Neural cell (in vitro differentiated cells): ENCODE results near the gene ZMAT5. TPM values are rescaled to one million over a fixed set of nuclear protein-coding genes. Genes with fewer than 3 reads are reported as not detected.

Experiments
- H2AFZ ChIP-seq: fragments of 200-600, 300-800 bp; sonication (generic), shearing (Covaris generic); 2 replicates; pipeline ENCODE4 v1.6.0; 2014; ENCODE audit warnings: low read depth, mild to moderate bottlenecking, antibody characterized with exemption, low read length, moderate library complexity
- H3F3A ChIP-seq: fragments of 200-600 bp; shearing (Covaris generic); 2 replicates; pipeline ENCODE4 v1.6.1; 2016; ENCODE audit warnings: mild to moderate bottlenecking, moderate library complexity, mixed read lengths, antibody characterized with exemption, low read length; ENCODE audit not compliant: insufficient read depth, poor library complexity, severe bottlenecking
- H3K27ac ChIP-seq: fragments of 200-600, 300-800 bp; sonication (generic), shearing (Covaris generic); 2 replicates; pipeline ENCODE4 v1.5.1; 2014; ENCODE audit warnings: mild to moderate bottlenecking, low read length, moderate library complexity
- H3K27me3 ChIP-seq: fragments of 300-800, 200-600 bp; sonication (generic), shearing (Covaris generic); 2 replicates; pipeline ENCODE4 v1.6.0; 2014; ENCODE audit warnings: mild to moderate bottlenecking, low read depth, low read length, moderate library complexity; ENCODE audit not compliant: insufficient read depth
- H3K36me3 ChIP-seq: fragments of 300-800, 200-600 bp; sonication (generic), shearing (Covaris generic); 2 replicates; pipeline ENCODE4 v1.5.1; 2014; ENCODE audit warnings: mild to moderate bottlenecking, antibody characterized with exemption, low read length, moderate library complexity; ENCODE audit not compliant: insufficient read depth
- H3K4me2 ChIP-seq: fragments of 300-800, 200-600 bp; sonication (generic), shearing (Covaris generic); 2 replicates; pipeline ENCODE4 v1.6.0; 2014; ENCODE audit warnings: mild to moderate bottlenecking, low read length
- H3K4me3 ChIP-seq: fragments of 300-800, 200-600 bp; sonication (generic), shearing (Covaris generic); 2 replicates; pipeline ENCODE4 v1.5.1; 2014; ENCODE audit warnings: mild to moderate bottlenecking, low read length, moderate library complexity
- H3K79me2 ChIP-seq: fragments of 200-600 bp; shearing (Covaris generic); replicated peaks from 2 replicates; pipeline ENCODE4 v1.6.0; 2014; ENCODE audit warnings: mild to moderate bottlenecking, low read length, moderate library complexity; ENCODE audit not compliant: insufficient read depth
- H3K9ac ChIP-seq: fragments of 300-800, 200-600 bp; sonication (generic), shearing (Covaris generic); 2 replicates; pipeline ENCODE4 v1.6.1; 2016; ENCODE audit warnings: mild to moderate bottlenecking, low read length, mixed read lengths
- H3K9me2 ChIP-seq: fragments of 200-600 bp; shearing (Covaris generic); 2 replicates; pipeline ENCODE4 v1.6.1; 2016; ENCODE audit warnings: mild to moderate bottlenecking, low read length, mixed read lengths; ENCODE audit not compliant: insufficient read depth
- H3K9me3 ChIP-seq: fragments of 200-600, 300-800 bp; sonication (generic), shearing (Covaris generic); 2 replicates; pipeline ENCODE4 v1.6.1; 2016; ENCODE audit warnings: mild to moderate bottlenecking, mixed run types, low read length, moderate library complexity, mixed read lengths
- H4K20me1 ChIP-seq: fragments of 200-600 bp; shearing (Covaris generic); 2 replicates; pipeline ENCODE4 v1.6.1; 2016; ENCODE audit warnings: mild to moderate bottlenecking, mixed run types; ENCODE audit not compliant: insufficient read depth
- CTCF ChIP-seq: fragments of 450-650 bp; IDR thresholded peaks from 2 replicates; pipeline ENCODE4 v1.5.1; 2014; ENCODE audit warnings: antibody characterized with exemption, mild to moderate bottlenecking, moderate library complexity; ENCODE audit not compliant: poor library complexity, severe bottlenecking
- EP300 ChIP-seq: fragments of 450-650 bp; conservative IDR thresholded peaks from 2 replicates; pipeline ENCODE4 v1.6.1; 2014; ENCODE audit warnings: antibody characterized with exemption, mild to moderate bottlenecking, moderate library complexity; ENCODE audit not compliant: poor library complexity, severe bottlenecking
- EZH2 ChIP-seq: fragments of 200-600, 300-800 bp; shearing (Covaris generic), sonication (generic); IDR thresholded peaks from 2 replicates; pipeline ENCODE4 v1.6.1; 2014; ENCODE audit warnings: antibody characterized with exemption, low read length, borderline replicate concordance, mild to moderate bottlenecking; ENCODE audit not compliant: insufficient read depth, poor library complexity, severe bottlenecking
- MXI1 ChIP-seq: fragments of 450-650 bp; conservative IDR thresholded peaks from 2 replicates; pipeline ENCODE4 v1.6.1; 2014; ENCODE audit warnings: antibody characterized with exemption, mild to moderate bottlenecking; ENCODE audit not compliant: poor library complexity, severe bottlenecking
- POLR2AphosphoS5 ChIP-seq: IDR thresholded peaks from 2 replicates; pipeline ENCODE4 v1.6.1; 2012
- RAD21 ChIP-seq: fragments of 450-650 bp; conservative IDR thresholded peaks from 2 replicates; pipeline ENCODE4 v1.6.1; 2014; ENCODE audit warnings: antibody characterized with exemption, mild to moderate bottlenecking, moderate library complexity
- REST ChIP-seq: IDR thresholded peaks from 2 replicates; pipeline ENCODE4 v1.6.1; 2012; ENCODE audit warnings: borderline replicate concordance
- SMC3 ChIP-seq: fragments of 450-650 bp; conservative IDR thresholded peaks from 2 replicates; pipeline ENCODE4 v1.6.1; 2014; ENCODE audit warnings: antibody characterized with exemption, mild to moderate bottlenecking, moderate library complexity; ENCODE audit not compliant: poor library complexity
- TAF1 ChIP-seq: IDR thresholded peaks from 2 replicates; pipeline ENCODE4 v1.6.1; 2012; ENCODE audit warnings: low read depth
- polyA plus RNA-seq: library from polyadenylated mRNA; depleted of rRNA; stranded (reverse); fragments of >200 nt; gene quantifications from 2 replicates; pipeline ENCODE4 v1.2.3, GENCODE V29; 2014

Gene ZMAT5
- polyA plus RNA-seq, 1 donor from 2014 or later, result 54.9 TPM

DNA sequence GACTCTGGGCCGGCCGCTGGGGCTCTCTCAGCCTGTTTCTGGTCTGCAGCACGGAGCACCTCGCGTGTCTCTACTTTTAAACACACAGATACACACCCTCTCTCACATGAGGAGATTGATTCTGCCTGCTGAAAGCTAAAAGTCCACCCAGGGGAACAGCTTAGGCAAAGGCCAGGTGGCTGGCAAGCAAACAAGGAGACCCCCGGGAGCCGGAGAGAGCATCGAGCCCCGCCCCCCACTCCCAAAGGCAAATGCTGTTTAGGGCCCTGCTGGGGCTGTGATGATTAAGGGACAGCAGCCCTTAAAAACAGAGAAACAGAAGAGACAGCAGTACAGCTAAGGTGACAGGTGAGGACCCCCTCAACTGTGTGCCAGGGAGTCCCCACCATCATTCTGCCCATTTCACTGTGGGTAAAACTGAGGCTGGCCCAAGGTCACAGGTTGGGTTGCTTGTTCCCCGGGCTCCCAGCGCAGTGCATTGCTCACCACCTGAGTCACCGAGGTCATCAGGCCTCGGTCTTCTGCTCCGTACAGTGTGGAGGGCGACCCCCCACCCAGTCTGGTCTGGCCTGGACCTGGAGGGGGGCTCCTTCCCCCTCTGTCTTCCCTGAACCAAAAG is 40.2 kb downstream of the ZMAT5 start:
- no peak overlapping the region for H2AFZ ChIP-seq
- no peak overlapping the region for H3K9ac ChIP-seq
- peaks cover 15% of the 10 kb centered on the region for H3K27me3 ChIP-seq
- H3K4me3 ChIP-seq, result no peak overlapping the region
- no peak overlapping the region for H3K4me2 ChIP-seq
- H3K36me3 ChIP-seq, result no peaks in the 10 kb centered on the region
- H3F3A ChIP-seq, result no peaks in the 10 kb centered on the region
- H3K79me2 ChIP-seq, result no peaks in the 10 kb centered on the region
- H3K9me2 ChIP-seq, result no peaks in the 10 kb centered on the region
- H3K9me3 ChIP-seq, result no peaks in the 10 kb centered on the region
- no peak for TF ChIP-seq EZH2
- no peak for TF ChIP-seq TAF1
- TF ChIP-seq SMC3, result no peak
- no peak for TF ChIP-seq CTCF
- TF ChIP-seq REST, result no peak
- no peak for TF ChIP-seq MXI1
- no peak for TF ChIP-seq POLR2AphosphoS5
- TF ChIP-seq RAD21, result no peak
- no peak for TF ChIP-seq EP300
- no peaks in the 10 kb centered on the region for H4K20me1 ChIP-seq
- no peak overlapping the region for H3K27ac ChIP-seq

- H3K9me3 ChIP-seq, result no peaks in the 10 kb centered on the region
Measured at GRCh38 chr22:29726106-29726505, 40.7 kb downstream of the ZMAT5 start.

More at GRCh38 chr22:29726106-29726505, 40.7 kb downstream of the ZMAT5 start:
- H3K36me3 ChIP-seq, result no peaks in the 10 kb centered on the region
- no peaks in the 10 kb centered on the region for H3F3A ChIP-seq
- no peaks in the 10 kb centered on the region for H3K9me2 ChIP-seq
- H3K79me2 ChIP-seq, result no peaks in the 10 kb centered on the region
- H3K4me2 ChIP-seq, result no peak overlapping the region
- no peak overlapping the region for H2AFZ ChIP-seq
- H3K4me3 ChIP-seq, result no peak overlapping the region
- no peak overlapping the region for H3K27ac ChIP-seq
- TF ChIP-seq MXI1, result no peak
- TF ChIP-seq EP300, result no peak
- no peak for TF ChIP-seq POLR2AphosphoS5
- TF ChIP-seq EZH2, result no peak
- no peak for TF ChIP-seq CTCF
- no peak for TF ChIP-seq RAD21
- TF ChIP-seq REST, result no peak
- no peak for TF ChIP-seq TAF1
- no peak for TF ChIP-seq SMC3
- H4K20me1 ChIP-seq, result no peaks in the 10 kb centered on the region
- H3K27me3 ChIP-seq, result peaks cover 20% of the 10 kb centered on the region
- H3K9ac ChIP-seq, result no peak overlapping the region
